T-helper 17 cell (primary cell): ENCODE measurements around the gene ATG3. TPM values are rescaled to one million over a fixed set of nuclear protein-coding genes. Genes with fewer than 3 reads are reported as not detected.
A peak's percentile ranks its signal among the peaks of the same experiment; 100 is the strongest.
"Not testable (repeated sequence)": the region's sequence is repeated elsewhere in the genome, so short reads cannot be mapped to it uniquely, and the experiment has no call there.

ENCODE experiments used
- ATAC-seq: fragments of 150-1000 bp; cut with Tn5 transposase; 2 replicates; pipeline ENCODE4 v1.10.0; 2021; ENCODE audit warnings: mild to moderate bottlenecking, moderate library complexity
- DNase-seq, 3 donors: peaks; one replicate each; pipeline versions ENCODE4 v3.0.0 to v3.0.0-alpha.2; 2020 to 2021
- H3K9me3 ChIP-seq: one replicate; pipeline ENCODE4 v1.7.0; 2013; ENCODE audit warnings: low read length, mild to moderate bottlenecking; ENCODE audit not compliant: control insufficient read depth, poor library complexity, severe bottlenecking
- H3K27ac Mint-ChIP-seq: one replicate; pipeline ENCODE4 v1.8.0; 2022; ENCODE audit warnings: mild to moderate bottlenecking, moderate library complexity, mixed read lengths
- H3K27me3 Mint-ChIP-seq: one replicate; pipeline ENCODE4 v1.8.0; 2022; ENCODE audit warnings: mixed read lengths
- H3K36me3 Mint-ChIP-seq: one replicate; pipeline ENCODE4 v1.8.0; 2022; ENCODE audit warnings: low read depth, mixed read lengths
- H3K4me1 Mint-ChIP-seq: one replicate; pipeline ENCODE4 v1.8.0; 2022; ENCODE audit warnings: mild to moderate bottlenecking, mixed read lengths
- H3K4me3 Mint-ChIP-seq: one replicate; pipeline ENCODE4 v1.8.0; 2022; ENCODE audit warnings: mild to moderate bottlenecking, moderate library complexity, mixed read lengths
- total RNA-seq, 4 donors: library from RNA in 2 of 4; stranded (reverse) in 2 of 4; gene quantifications; one replicate each; pipeline ENCODE4 v1.2.3 and lab custom pipeline; 2022 to 2026

The ATG3 gene
- total RNA-seq, 2 donors from 2014 or later: 45.9 to 46.2 TPM

- Mint-ChIP-seq H3K4me3 (peak overlapping the region; percentile 21), H3K36me3 (no peaks in the 10 kb centered on the region), H3K4me1 (peaks cover 28% of the 10 kb centered on the region), H3K27ac (peak overlapping the region; percentile 67), H3K27me3 (no peaks in the 10 kb centered on the region)
- ATAC-seq (no peak), DNase-seq (no peak)
- no peaks in the 10 kb centered on the region for H3K9me3 ChIP-seq
Measured at GRCh38 chr3:112555535-112556170, 6.1 kb downstream of the ATG3 start.

- no peak for DNase-seq
- Mint-ChIP-seq H3K27ac (no peak overlapping the region), H3K4me3 (no peak overlapping the region), H3K27me3 (no peaks in the 10 kb centered on the region), H3K36me3 (peaks cover 2% of the 10 kb centered on the region), H3K4me1 (peaks cover 15% of the 10 kb centered on the region)
- ATAC-seq: no peak
- H3K9me3 ChIP-seq: no peaks in the 10 kb centered on the region
Measured at GRCh38 chr3:112550859-112551258, 10.9 kb downstream of the ATG3 start.

- DNase-seq (no peak), ATAC-seq (no peak)
- no peak overlapping the region for H3K4me3 Mint-ChIP-seq
- H3K9me3 ChIP-seq: no peaks in the 10 kb centered on the region
- H3K4me1 Mint-ChIP-seq: peaks cover 8% of the 10 kb centered on the region
- peak overlapping the region; percentile 3 for H3K27ac Mint-ChIP-seq
- H3K36me3 Mint-ChIP-seq: peaks cover 2% of the 10 kb centered on the region
- no peaks in the 10 kb centered on the region for H3K27me3 Mint-ChIP-seq
Measured at GRCh38 chr3:112546216-112546759, 15.5 kb downstream of the ATG3 start.

GRCh38 chr3:112539825-112540650 lies 21.7 kb downstream of the ATG3 start:
- Mint-ChIP-seq H3K36me3 (peaks cover 12% of the 10 kb centered on the region), H3K27ac (peak overlapping the region; percentile 84)

GRCh38 chr3:112531358-112531781 lies 30.4 kb downstream of the ATG3 start:
- no peak overlapping the region for H3K4me3 Mint-ChIP-seq
- DNase-seq: no peak
- peaks cover 5% of the 10 kb centered on the region for H3K4me1 Mint-ChIP-seq
- ATAC-seq: no peak
- no peaks in the 10 kb centered on the region for H3K9me3 ChIP-seq
- H3K27me3 Mint-ChIP-seq: no peaks in the 10 kb centered on the region
- peak overlapping the region; percentile 66 for H3K27ac Mint-ChIP-seq
- peaks cover 7% of the 10 kb centered on the region for H3K36me3 Mint-ChIP-seq

More at GRCh38 chr3:112539825-112540650, 21.7 kb downstream of the ATG3 start:
- no peaks in the 10 kb centered on the region for H3K9me3 ChIP-seq
- no peak overlapping the region for H3K4me3 Mint-ChIP-seq
- H3K27me3 Mint-ChIP-seq: no peaks in the 10 kb centered on the region
- ATAC-seq: no peak
- H3K4me1 Mint-ChIP-seq: peaks cover 20% of the 10 kb centered on the region
- no peak for DNase-seq

GRCh38 chr3:112530573-112530972 lies 31.2 kb downstream of the ATG3 start:
- no peak for ATAC-seq
- Mint-ChIP-seq H3K4me1 (peaks cover 3% of the 10 kb centered on the region), H3K27ac (peak overlapping the region; percentile 8), H3K36me3 (peaks cover 4% of the 10 kb centered on the region), H3K4me3 (no peak overlapping the region), H3K27me3 (no peaks in the 10 kb centered on the region)
- H3K9me3 ChIP-seq: no peaks in the 10 kb centered on the region
- no peak for DNase-seq

GRCh38 chr3:112524127-112524526 lies 37.6 kb downstream of the ATG3 start:
- peak overlapping the region; percentile 53 for H3K27ac Mint-ChIP-seq

GRCh38 chr3:112519424-112520001 lies 42.2 kb downstream of the ATG3 start:
- peak; percentile 87 for ATAC-seq
- Mint-ChIP-seq H3K27me3 (no peaks in the 10 kb centered on the region), H3K27ac (peak overlapping the region; percentile 49), H3K36me3 (no peaks in the 10 kb centered on the region), H3K4me3 (no peak overlapping the region), H3K4me1 (peaks cover 15% of the 10 kb centered on the region)
- H3K9me3 ChIP-seq: no peaks in the 10 kb centered on the region
- DNase-seq: no peak

More at GRCh38 chr3:112524127-112524526, 37.6 kb downstream of the ATG3 start:
- H3K27me3 Mint-ChIP-seq, H3K36me3 Mint-ChIP-seq, H3K4me3 Mint-ChIP-seq, H3K9me3 ChIP-seq, ATAC-seq, H3K4me1 Mint-ChIP-seq, DNase-seq: not testable (repeated sequence)

GRCh38 chr3:112518970-112519369 lies 42.8 kb downstream of the ATG3 start:
- not testable (repeated sequence) for H3K27me3 Mint-ChIP-seq, H3K9me3 ChIP-seq, DNase-seq, H3K4me3 Mint-ChIP-seq, H3K36me3 Mint-ChIP-seq
- peak; percentile 44 for ATAC-seq
- Mint-ChIP-seq H3K4me1 (peaks cover 13% of the 10 kb centered on the region), H3K27ac (peak overlapping the region; percentile 49)

GRCh38 chr3:112514527-112515128 lies 47.1 kb downstream of the ATG3 start:
- no peak overlapping the region for H3K27ac Mint-ChIP-seq
- no peaks in the 10 kb centered on the region for H3K36me3 Mint-ChIP-seq
- no peaks in the 10 kb centered on the region for H3K9me3 ChIP-seq
- H3K4me1 Mint-ChIP-seq: peaks cover 13% of the 10 kb centered on the region
- no peak overlapping the region for H3K4me3 Mint-ChIP-seq
- DNase-seq (no peak), ATAC-seq (no peak)
- no peaks in the 10 kb centered on the region for H3K27me3 Mint-ChIP-seq

- H3K27ac Mint-ChIP-seq: no peak overlapping the region
- H3K36me3 Mint-ChIP-seq: no peaks in the 10 kb centered on the region
- no peak overlapping the region for H3K4me3 Mint-ChIP-seq
- no peak for ATAC-seq
- DNase-seq: no peak
- no peaks in the 10 kb centered on the region for H3K9me3 ChIP-seq
- H3K4me1 Mint-ChIP-seq: peaks cover 6% of the 10 kb centered on the region
- no peaks in the 10 kb centered on the region for H3K27me3 Mint-ChIP-seq
Measured at GRCh38 chr3:112512320-112512719, 49.4 kb downstream of the ATG3 start.

- no peak for ATAC-seq
- H3K9me3 ChIP-seq: no peaks in the 10 kb centered on the region
- no peak overlapping the region for H3K4me3 Mint-ChIP-seq
- peaks cover 3% of the 10 kb centered on the region for H3K4me1 Mint-ChIP-seq
- no peak overlapping the region for H3K27ac Mint-ChIP-seq
- H3K27me3 Mint-ChIP-seq: no peaks in the 10 kb centered on the region
- no peak for DNase-seq
- no peaks in the 10 kb centered on the region for H3K36me3 Mint-ChIP-seq
Measured at GRCh38 chr3:112508860-112509259, 52.9 kb downstream of the ATG3 start.

- DNase-seq: no peak
- Mint-ChIP-seq H3K27ac (no peak overlapping the region), H3K4me1 (peaks cover 6% of the 10 kb centered on the region), H3K36me3 (no peaks in the 10 kb centered on the region), H3K27me3 (no peaks in the 10 kb centered on the region), H3K4me3 (no peak overlapping the region)
- H3K9me3 ChIP-seq: no peaks in the 10 kb centered on the region
- no peak for ATAC-seq
Measured at GRCh38 chr3:112508261-112508660, 53.5 kb downstream of the ATG3 start.
